Hepatic stellate cell (primary cell): ENCODE data around the gene DCC.
A peak's percentile ranks its signal among the peaks of the same experiment; 100 is the strongest.

ENCODE experiments used
- DNase-seq: peaks from one replicate; pipeline ENCODE4 v3.0.0; 2011; ENCODE audit warnings: low spot score

The DCC gene

GRCh38 chr18:52499644-52500043 is 159.6 kb downstream of the DCC start:
- no peak for DNase-seq

DNA sequence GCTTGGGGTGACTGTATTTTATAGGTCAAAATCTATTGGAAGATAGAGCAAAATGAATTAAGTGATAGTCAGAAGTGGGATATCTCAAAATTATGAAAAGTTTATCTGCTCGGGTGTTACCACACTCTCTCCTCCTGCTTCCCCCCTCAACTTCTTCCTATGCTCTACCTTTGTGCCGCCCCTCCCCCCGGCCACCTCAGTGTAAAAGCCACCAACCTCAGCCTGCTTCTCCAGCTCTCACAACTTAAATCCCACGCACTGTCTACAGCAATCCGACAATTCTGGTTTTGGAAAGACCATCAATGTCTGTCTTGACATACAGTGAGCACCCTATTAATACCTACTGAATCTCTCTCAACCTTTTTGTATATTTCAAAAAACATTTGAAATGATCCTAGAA is 164.6 kb downstream of the DCC start:
- DNase-seq, result no peak

- no peak for DNase-seq
Observed at GRCh38 chr18:52510139-52510538, 170.1 kb downstream of the DCC start.

DNA sequence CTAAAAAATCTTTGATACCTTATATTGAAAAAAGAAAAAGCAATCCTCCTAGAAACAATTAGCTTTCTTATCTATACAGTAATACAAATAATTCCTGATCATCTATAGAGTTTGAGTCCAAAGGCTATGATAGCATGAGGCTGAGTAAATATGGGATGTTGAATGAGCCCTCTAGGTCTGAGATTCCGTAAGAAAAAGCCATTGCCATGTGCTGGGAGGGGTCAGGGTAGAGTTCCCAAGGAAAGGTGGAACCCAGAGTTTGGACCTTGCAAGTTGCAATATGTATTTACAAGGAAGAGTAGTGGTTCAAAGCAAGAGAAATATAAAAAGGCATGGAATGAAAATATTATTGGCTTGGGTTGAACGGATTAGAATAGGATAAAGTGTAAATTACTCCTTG is 178.1 kb downstream of the DCC start:
- no peak for DNase-seq

GRCh38 chr18:52519021-52519420 is 179.0 kb downstream of the DCC start:
- no peak for DNase-seq

DNA sequence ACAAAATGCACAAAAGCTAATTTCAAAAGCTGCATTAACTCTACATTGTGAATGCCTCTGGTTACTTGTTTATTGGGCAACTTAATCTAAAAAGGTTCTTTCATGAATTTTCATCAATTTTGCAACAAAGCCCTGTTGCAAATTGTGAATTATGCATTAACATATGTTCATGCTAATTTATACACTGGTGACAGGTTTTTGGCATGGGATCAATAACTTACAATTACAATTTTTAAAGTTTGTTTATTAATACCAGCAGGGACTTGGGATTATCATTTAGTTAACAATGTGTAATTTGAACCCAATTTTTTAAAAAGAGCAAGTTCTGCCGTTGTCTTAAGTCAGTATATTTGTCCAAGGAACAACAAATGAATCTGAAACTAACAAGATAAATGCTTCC is 183.6 kb downstream of the DCC start:
- no peak for DNase-seq

GRCh38 chr18:52531836-52532235 is 191.8 kb downstream of the DCC start:
- no peak for DNase-seq

- no peak for DNase-seq
Observed at GRCh38 chr18:52536039-52536438, 196.0 kb downstream of the DCC start.

GRCh38 chr18:52537261-52537660 is 197.3 kb downstream of the DCC start:
- DNase-seq, result no peak

DNA sequence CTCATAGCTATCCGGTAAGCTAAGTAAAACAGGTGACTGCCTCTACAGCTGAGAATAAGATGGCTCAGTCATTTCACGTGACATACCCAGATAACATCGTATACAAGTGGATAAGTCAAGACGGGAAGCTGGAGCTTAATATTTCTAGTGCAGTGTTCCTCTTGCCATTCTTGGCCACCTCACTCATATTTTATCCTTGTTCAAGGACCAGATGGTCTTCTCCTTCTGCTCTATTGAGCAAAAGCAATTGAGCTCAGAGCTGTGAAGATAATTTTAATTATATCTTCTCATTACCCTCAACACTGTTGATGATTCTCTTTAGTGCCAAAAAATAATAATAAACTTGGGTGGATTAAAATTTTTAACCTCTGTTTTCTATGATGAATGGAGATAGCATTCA is 201.1 kb downstream of the DCC start:
- DNase-seq, result no peak

DNA sequence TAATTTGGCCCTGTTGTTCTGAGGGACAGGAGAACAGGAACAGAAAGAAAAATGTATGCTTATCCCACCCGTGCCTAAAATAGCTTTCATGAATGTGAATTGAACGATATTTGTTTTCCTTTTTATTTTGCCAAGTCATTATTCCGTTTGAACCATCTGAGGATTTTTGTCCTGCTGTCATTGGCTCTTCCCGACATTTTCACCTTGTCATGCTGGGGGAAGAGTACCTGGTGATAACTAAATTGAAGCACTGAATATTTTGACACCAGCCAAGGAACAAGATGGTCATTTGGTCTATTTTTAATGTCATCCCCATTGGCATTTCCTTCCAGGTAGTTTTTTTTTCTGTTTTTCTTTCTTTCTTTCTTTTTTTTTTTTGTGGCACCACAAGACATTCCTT is 204.1 kb downstream of the DCC start:
- no peak for DNase-seq

DNA sequence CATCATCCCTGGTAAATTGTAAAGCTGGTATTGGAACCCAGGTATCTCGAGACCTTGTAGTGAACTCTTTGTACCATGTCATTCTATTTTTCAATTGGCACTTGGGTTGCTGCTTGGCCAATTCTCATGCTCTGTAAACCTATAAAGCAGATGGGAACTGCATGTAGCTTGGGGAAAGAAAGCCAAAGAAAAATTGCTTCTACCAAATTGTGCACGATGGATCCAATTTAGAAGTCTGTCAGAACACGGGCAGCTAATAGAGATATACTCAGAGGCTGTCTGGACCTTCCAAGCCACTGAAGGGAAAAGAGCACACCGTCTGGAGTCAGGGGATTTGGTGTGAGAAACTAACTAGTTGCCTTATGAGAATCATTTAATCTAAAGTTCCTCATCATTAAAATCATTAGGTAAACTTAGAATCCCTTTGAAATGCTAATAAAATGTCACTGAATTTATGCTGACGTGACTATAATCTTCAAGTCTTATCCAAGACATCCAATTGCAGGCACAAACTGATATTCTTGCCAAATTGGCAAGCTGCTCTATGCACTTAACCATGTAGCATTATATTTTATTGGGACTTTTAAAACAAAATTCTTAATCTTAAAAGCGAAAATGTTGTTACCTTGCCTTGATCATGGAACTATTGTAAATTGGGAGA is 206.8 kb downstream of the DCC start:
- DNase-seq, result no peak

DNA sequence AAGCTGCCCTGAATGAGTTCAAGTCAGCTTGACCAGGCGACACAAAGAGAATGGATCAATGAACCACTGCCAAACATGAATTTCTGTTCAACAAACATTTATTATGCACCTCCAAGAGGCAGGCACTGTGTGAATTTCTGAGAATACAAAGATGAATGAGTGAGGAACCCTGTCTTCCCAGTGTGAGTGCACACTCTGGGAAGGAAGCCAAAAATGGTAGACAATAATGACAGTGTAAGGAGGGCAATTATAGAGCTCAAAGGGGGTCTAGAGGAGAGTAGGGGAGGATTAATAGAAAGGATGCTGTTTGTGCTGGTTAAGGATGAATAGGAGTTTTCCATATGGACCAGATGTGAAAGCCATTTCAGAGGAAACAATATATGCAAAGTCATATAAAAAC is 213.4 kb downstream of the DCC start:
- no peak for DNase-seq

GRCh38 chr18:52554180-52554579 is 214.2 kb downstream of the DCC start:
- no peak for DNase-seq

DNA sequence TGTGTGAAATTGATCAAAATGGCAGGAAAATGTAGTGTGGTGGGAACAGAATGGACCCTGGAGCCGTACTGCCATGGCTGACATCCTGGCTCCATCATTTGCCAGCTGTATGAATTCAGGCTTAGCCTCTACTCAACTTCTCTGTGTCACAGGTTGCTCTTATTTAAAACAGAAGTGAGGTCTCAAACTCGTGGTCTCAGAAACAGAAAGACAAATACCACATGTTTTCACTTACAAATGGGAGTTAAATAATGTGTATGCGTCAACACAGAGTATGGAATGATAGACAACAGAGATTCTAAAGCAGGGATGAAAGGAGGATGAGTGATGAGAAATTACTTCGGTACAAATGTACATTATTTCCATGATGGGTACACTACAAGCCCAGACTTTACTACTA is 227.4 kb downstream of the DCC start:
- no peak for DNase-seq

DNA sequence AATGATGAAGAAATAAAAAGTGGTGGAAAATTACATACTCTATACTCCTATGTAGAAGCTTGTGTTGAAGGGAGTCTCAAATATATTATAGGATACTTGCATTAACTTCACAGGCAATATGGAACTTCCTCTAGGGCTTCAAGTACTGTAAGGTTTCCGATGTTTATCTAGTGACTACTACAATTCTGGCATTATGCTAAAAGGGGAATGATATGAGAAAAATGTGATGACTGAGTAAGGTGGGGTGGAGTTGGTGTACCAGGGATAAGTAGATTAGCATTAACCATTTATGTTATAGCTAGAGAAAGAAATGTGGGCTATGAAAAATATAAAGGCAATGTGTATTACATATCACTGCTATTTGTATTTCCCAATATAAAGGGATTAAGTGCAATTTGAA is 229.5 kb downstream of the DCC start:
- peak; percentile 6 for DNase-seq

GRCh38 chr18:52570975-52571374 is 231.0 kb downstream of the DCC start:
- DNase-seq, result peak; percentile 6

- no peak for DNase-seq
Observed at GRCh38 chr18:52572036-52573000, 232.3 kb downstream of the DCC start.

DNA sequence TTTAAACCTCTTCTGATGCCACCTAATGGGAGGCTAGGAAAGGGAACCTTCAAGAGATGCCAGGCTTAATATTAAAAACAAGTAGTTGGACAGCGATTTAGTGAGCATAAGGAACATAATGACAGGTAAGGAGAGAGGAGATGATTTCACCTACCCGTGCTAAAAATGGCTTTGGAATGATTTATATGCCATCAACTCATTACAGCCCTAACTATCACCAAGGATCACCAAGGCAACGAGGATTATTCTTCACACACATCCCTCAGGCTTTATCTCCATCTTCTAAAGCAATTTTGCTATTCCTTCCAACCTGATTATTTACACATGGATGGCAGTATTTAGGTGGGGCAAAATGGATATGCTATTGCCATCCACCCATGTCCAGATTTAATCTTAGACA is 237.8 kb downstream of the DCC start:
- DNase-seq, result no peak

GRCh38 chr18:52582061-52582460 is 242.1 kb downstream of the DCC start:
- no peak for DNase-seq

GRCh38 chr18:52582516-52582915 is 242.5 kb downstream of the DCC start:
- no peak for DNase-seq

DNA sequence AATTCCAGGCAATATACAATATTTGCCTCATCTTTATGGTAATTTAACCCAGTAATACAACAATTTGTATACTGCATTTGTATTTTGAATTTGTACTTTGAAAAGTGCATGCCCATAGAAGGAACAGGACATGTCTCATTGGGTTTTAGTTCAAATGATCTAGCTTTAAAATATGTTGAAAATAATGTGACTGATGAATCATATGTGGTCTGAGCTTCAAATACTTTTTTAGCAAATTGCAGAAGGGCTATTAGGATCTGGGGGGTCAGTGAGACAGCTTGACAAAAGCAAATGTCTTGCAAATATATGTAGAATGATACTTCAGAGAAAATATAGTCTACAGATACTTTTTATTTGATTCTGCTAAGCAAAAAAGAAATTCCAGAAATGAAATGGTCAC is 248.9 kb downstream of the DCC start:
- DNase-seq, result peak; percentile 9

GRCh38 chr18:52596748-52597435 is 256.9 kb downstream of the DCC start:
- DNase-seq, result no peak
